Stimulated activated CD4-positive, alpha-beta T cell treated with anti-CD3 and anti-CD28 coated beads, Interleukin-2, amount 100 ng/mL, for 48 hours (primary cell): ENCODE results near the gene GALNT16.

ENCODE experiments used
- DNase-seq, 2 donors: peaks; one replicate each; pipeline ENCODE4 v3.0.0-alpha.2; 2020

Gene GALNT16

GRCh38 chr14:69344171-69344570 is 84.2 kb downstream of the GALNT16 start:
- DNase-seq = no peak

DNA sequence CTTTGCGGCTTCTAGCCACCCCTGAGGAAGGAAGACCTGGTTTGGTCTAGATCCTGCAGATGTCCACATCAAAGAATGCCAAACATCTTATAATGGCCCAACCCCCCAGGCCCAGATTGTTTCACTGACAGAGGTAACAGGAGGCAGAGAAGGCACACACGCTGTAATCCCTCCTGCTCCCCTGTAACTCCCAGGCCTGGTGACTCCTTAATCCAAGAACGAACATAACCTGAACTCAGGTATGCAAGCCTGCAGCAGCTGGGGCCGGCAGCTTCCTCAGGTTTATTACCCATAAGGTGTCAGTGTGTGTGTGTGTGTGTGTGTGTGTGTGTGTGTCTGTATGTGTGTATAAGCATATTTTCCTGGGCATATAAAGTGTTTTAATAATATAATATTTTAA is 85.4 kb downstream of the GALNT16 start:
- DNase-seq = no peak

GRCh38 chr14:69346710-69347109 is 86.8 kb downstream of the GALNT16 start:
- DNase-seq = peak in 1 of 2 donors; percentile 15

DNA sequence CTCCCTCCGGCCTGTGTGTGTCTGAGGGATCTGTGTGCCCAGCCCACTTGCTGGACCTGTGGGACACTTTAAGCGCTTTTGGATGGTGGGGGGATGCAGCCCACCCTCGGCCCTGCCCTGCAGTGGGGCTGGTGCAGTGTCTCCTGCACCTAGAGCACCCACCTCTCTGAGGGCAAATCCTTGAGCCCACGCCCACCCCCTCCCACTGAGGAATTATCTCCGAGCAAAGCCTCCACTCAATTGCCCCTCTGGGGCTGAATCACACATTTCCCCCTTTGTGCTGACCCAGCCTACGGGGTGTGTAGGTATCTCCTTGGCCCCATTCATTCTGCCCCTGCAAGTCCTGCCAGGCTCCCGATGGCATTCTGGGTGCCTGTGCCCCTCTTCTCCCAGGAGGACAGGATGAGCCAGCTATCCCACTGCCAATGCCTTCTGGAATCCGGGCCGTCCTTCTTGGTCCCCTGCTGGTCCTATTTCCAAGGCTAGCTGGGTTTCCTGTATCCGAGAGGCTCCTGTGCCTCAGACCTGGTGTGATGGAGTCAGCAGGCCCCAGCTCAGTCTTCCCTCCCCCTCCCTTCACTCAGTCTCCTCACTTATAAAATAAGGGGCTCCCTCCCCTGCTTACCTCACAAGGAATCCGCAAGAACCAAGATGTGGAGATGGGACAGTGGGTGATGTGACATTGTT is 89.3 kb downstream of the GALNT16 start:
- no peak for DNase-seq

DNA sequence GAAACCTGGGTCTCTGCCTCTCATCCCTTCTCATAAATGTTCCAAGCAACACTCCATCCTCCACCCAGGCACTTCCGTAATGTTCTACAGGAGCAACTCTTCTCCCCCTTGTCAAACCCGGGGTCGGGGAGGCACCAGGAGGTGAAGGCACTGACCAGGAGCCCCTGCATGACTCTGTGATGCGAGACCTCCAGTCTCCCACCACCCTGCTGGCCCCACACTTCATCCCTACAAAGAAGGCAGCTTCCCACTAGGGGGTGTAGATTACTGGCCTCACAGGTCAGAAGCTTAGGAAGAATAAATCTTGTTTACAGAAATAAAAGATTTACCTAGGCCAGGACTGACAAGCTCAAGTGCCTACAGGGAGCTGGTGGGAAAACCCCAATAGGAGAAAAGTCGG is 90.9 kb downstream of the GALNT16 start:
- DNase-seq = no peak

DNA sequence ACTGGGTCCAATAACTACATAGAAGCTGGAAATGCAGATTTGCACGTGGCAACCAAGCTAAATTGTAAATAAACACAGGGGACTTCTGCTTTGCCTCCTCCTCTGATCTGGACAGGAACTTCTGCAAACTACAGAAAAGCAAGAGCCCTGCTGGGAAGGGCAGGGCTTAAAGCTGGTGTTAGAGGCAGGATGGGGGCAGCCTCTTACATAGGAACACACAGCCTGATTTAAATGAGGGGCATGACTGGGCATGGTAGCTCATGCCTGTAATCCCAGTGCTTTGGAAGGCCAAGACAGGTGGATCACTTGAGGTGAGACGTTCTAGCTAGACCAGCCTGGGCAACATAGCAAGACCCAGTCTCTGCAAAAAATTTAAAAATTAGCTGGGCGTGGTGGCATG is 91.4 kb downstream of the GALNT16 start:
- no peak for DNase-seq

GRCh38 chr14:69351911-69352310 is 92.0 kb downstream of the GALNT16 start:
- no peak for DNase-seq

DNA sequence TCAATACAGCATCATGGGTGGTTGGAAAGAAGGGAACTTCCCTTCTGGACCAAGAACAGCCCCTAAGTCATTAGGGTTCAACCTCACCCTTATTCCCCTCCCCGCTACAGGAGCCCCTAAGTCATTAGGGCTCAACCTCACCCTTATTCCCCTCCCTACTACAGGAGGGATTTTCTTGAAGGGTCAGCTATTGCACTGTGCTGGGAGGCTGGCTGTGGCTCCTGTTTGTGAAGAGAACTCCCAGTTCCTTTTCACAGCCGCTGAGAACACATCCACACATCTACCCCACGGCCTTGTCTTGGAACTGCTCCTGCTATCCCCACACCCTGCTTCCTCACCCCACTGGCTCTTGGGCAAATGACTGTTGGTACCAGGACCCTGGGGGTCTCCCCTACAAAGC is 93.2 kb downstream of the GALNT16 start:
- no peak for DNase-seq

DNA sequence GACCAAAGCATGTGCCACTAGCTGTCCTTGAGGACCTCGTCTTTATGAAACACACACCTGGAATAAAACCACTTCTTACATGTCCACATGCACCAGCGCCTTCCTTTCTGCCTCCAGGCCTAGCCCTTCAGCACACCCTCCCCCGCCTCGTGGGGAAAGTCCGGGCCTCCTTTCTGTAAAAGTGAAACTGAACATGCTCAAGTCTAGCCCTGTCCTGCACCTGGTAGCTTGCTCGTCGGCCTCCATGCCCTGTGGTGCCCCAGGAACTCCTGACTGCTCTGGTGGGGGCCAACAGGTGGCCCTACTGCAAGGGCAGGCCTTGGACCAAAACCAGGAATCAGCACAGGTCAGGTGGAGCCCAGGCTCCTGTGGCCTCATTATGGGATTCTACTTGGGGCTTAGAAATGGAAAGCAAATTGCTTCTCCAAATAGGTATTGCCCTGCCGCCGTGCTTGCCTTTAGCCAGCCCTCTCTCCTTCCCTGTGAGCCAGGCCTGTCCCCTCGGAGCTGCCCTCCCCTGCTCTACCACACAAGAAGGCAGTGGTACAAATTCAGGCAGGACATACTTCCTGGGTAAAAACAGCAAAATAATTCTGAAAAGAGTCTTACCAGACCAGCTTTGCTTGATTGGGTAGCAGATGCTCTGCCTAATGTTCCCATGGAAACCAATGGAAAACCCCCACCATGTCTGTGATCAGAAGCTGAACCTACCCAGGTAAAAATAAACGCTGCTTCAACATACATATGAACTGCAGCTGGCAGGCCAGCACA is 94.6 kb downstream of the GALNT16 start:
- peak; percentile 58 for DNase-seq

DNA sequence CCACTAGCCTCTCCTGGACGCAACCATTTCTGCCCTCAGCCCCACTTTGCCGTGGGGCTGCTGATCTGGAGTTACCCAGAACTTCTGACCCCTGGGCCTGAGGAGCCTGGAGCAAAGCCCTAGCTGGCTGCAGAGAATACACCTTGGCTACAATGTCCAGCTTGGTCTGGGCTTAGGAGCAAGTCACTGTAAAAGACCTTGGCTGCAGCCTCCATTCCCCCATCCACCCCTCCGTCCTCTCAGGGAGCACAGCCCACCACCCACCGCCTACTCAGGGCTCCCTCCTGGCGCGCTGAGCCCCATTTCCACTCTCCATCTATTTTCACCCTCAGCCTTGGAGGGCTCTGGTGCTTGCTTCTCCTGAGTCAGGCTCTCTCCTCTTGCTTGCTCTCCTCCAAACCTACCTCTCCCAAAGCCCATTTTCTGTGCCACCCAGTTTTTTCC is 95.2 kb downstream of the GALNT16 start:
- DNase-seq = no peak

GRCh38 chr14:69355607-69356281 is 95.8 kb downstream of the GALNT16 start:
- DNase-seq = no peak

DNA sequence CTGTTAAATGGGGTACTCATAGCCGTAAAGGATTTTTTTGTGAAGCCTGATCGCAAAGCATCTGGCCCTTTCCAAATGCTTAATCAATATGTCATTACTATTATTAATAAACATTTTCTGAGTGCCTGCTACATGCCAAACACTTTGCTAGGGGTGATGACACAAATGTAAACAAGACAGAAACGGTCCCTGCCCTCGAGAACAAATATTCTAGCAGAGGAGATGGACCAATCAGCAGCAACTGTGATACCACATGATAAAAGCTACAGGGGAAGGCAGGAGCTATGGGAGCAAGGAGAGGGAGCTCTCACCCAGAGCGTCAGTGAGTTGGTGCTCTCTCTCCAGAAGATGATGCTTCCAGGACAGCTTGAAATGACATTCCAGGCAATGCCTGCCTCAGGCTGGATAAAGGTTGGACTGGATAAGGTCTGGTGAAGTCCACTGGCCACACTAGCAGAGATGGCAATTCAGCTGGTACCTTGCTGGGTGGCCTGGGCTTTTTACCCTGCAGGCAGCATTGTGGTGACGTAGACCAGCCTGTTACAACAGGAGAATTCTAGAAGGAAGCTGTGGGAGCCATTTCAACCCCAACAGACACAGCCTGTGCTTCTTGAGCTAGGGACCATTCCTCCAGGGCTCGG is 97.1 kb downstream of the GALNT16 start:
- no peak for DNase-seq

- DNase-seq = no peak
These were observed 97.7 kb downstream of the GALNT16 start for GRCh38 chr14:69357544-69358200.

DNA sequence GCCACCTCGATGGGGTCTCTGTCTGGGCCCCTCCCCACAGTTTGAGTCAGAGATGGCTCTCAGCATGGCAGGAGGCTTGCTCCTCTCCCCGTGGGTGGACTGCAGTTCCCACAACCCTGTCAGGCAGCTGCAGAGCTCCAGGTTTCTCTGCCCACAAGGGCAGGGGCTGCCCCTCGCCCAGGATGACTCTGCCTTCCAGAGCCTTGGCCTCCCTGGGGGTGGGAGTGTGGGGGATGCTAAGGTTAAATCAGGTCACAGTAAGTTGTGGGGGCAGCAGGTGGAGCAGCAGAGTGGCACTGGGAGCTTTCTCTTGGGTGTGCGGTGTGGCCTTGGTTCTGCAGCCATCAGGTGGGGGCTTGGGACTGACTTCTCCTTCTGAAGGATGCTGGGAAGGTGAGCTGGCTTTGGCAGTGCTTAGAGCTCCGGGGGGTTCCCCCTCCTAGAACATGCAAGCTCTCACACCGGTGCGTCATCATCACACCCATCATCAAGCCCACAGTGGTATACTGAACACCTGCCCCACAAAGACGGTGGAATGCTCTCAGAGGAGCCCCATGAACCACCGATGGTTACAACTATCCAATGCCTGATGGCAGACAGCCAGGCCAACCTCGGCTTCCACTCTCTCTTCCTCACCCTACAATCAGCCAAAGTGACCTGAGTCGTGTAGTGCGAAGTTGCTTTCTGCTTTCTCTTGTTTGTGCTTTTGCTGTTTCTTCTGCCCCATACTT is 98.4 kb downstream of the GALNT16 start:
- peak; percentile 20 to 51 for DNase-seq

DNA sequence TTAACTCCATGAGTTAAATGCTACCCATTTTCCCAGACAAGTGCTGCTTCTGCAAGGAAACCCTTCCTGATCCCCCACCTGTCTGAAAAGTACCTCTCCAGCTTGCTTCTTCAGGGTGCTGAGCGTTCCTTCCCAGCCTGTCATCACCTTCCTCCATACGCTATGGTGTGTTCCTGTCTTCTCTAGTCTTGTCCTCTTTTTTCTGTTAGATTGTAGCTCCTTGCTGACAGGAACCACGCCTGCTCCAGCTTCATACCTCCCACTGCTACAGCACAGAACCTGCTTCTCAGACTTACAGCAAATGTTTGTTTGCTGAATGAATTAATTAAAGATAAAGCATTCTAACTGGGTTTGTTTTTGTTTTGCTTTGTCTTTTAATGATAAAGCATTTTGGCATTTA is 99.0 kb downstream of the GALNT16 start:
- no peak for DNase-seq

GRCh38 chr14:69360438-69361108 is 100.6 kb downstream of the GALNT16 start:
- DNase-seq = peak in 1 of 2 donors; percentile 18

GRCh38 chr14:69363055-69363454 is 103.1 kb downstream of the GALNT16 start:
- DNase-seq = no peak

DNA sequence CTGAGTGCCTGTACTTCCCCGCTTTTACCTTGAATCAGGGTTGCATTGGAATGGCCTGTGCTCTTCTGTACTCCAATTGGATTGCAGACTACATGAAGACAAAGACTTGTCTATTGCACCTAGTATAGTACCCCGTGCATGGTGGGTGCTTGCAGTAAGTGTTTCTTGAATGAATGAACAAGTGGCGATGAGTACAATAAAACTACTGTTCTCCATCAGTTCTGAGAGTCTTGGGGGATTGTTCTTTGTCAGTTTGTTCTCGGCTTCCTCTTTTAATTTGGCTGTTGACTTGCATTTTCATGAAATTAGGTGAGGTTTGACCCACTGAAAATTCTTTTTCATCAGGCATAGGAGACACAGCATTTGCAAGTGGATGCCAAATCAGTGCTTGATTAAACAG is 104.0 kb downstream of the GALNT16 start:
- DNase-seq = no peak

GRCh38 chr14:69364378-69364777 is 104.4 kb downstream of the GALNT16 start:
- DNase-seq = no peak

DNA sequence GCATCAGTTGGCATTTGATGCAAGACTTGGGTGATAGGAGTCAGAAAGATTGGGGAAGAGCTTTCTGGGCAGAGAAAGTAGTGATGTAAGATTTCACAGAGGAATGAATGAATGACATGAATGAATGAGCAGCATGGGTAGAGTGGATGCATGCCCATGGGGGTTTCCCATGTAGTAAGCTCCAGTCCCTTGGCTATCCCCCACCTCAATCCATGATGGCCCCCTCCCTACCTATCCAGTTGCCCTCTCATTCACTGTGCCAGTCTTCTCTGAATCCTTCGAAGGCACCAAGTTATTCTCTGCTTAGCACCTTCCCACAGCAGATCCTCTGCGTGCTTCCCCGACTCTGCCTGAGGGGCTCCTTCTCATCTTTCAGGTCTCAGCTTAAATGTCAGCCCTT is 106.1 kb downstream of the GALNT16 start:
- DNase-seq = no peak

- no peak for DNase-seq
These were observed 106.8 kb downstream of the GALNT16 start for GRCh38 chr14:69366761-69367160.

DNA sequence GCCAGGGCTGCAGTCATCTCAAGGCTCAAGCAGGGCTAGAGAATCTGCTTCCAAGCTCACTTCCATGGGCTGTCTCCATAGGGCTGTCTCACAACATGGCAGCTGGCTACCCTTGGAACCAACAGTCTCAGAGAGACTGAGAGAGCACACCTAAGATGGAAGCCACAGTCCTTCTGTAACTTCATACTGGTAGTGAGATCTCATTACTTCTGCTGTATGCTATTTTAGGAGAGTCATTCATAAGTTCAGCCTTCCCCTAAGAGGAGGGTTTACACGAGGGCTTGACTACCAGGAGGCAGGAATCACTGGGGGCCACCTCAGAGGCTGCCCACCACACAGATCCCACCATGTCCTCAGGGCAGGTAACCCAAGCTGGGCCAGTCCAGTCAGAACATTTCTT is 108.4 kb downstream of the GALNT16 start:
- no peak for DNase-seq
